ENCODE measurements around the gene KLHDC3.
"Not testable (repeated sequence)": the region's sequence is repeated elsewhere in the genome, so short reads cannot be mapped to it uniquely, and the experiment has no call there.

KLHDC3 gene

GRCh38 chr6:42989923-42990322 is 24.1 kb upstream of the KLHDC3 start:
- DNase-seq, result no peak

GRCh38 chr6:42993445-42993844 is 20.6 kb upstream of the KLHDC3 start:
- no peak for DNase-seq

GRCh38 chr6:42996513-42996912 is 17.5 kb upstream of the KLHDC3 start:
- no peak for DNase-seq

- not testable (repeated sequence) for DNase-seq
Observed at GRCh38 chr6:42998205-42998604, 15.8 kb upstream of the KLHDC3 start.

- DNase-seq, result no peak
Observed at GRCh38 chr6:43001843-43002242, 12.2 kb upstream of the KLHDC3 start.

GRCh38 chr6:43005844-43006243 is 8.2 kb upstream of the KLHDC3 start:
- DNase-seq, result no peak

GRCh38 chr6:43006251-43006650 is 7.8 kb upstream of the KLHDC3 start:
- no peak for DNase-seq

- no peak for DNase-seq
Observed at GRCh38 chr6:43007126-43007525, 6.9 kb upstream of the KLHDC3 start.

- no peak for DNase-seq
Observed at GRCh38 chr6:43009124-43009523, 4.9 kb upstream of the KLHDC3 start.

- DNase-seq, result no peak
Observed at GRCh38 chr6:43011207-43011606, 2.8 kb upstream of the KLHDC3 start.

- no peak for DNase-seq
Observed at GRCh38 chr6:43012364-43012763, 1.7 kb upstream of the KLHDC3 start.

- peak; percentile 12 for DNase-seq
Observed at GRCh38 chr6:43013097-43013842, 779 bp upstream of the KLHDC3 start.

GRCh38 chr6:43014434-43014909 is 423 bp downstream of the KLHDC3 start:
- no peak for DNase-seq

GRCh38 chr6:43016176-43016942 is 2.3 kb downstream of the KLHDC3 start:
- no peak for DNase-seq

GRCh38 chr6:43016943-43017334 is 2.9 kb downstream of the KLHDC3 start:
- no peak for DNase-seq

GRCh38 chr6:43019152-43019551 is 5.1 kb downstream of the KLHDC3 start:
- no peak for DNase-seq

GRCh38 chr6:43020052-43020705 is 6.1 kb downstream of the KLHDC3 start:
- DNase-seq, result no peak

GRCh38 chr6:43020847-43021246 is 6.8 kb downstream of the KLHDC3 start:
- DNase-seq, result no peak

GRCh38 chr6:43021270-43022047 is 7.4 kb downstream of the KLHDC3 start, which contains the start of gene RRP36:
Gene RRP36, plus strand, starts transcription at chr6:43021623. Its CDS starts 32 bp downstream, at chr6:43021655.
- DNase-seq, result peak; percentile 46

GRCh38 chr6:43024436-43024835 is 10.4 kb downstream of the KLHDC3 start:
- no peak for DNase-seq

- DNase-seq, result no peak
Observed at GRCh38 chr6:43026365-43026764, 12.3 kb downstream of the KLHDC3 start.

- DNase-seq, result no peak
Observed at GRCh38 chr6:43029120-43029519, 15.1 kb downstream of the KLHDC3 start.

GRCh38 chr6:43032326-43032725 is 18.3 kb downstream of the KLHDC3 start:
- DNase-seq, result no peak
